HepG2 (cell line): ENCODE results near the gene SYNGAP1. TPM values are rescaled to one million over a fixed set of nuclear protein-coding genes. Genes with fewer than 3 reads are reported as not detected.

Experiments
- FLYWCH1 ChIP-seq: sonication (generic); formaldehyde crosslinking; IDR thresholded peaks from 2 replicates; pipeline ENCODE4 v1.8.1; 2023; ENCODE audit warnings: mild to moderate bottlenecking, missing genetic modification reagents
- HMGXB3 ChIP-seq: sonication (generic); formaldehyde crosslinking; IDR thresholded peaks from 2 replicates; pipeline ENCODE4 v1.4.0; 2020; ENCODE audit warnings: missing genetic modification reagents, borderline replicate concordance
- KAT2B ChIP-seq: fragments of 150-350 bp; IDR thresholded peaks from 2 replicates; pipeline ENCODE4 v1.6.1; 2014; ENCODE audit warnings: low read depth, low read length, borderline replicate concordance
- MTERF4 ChIP-seq: sonication (generic); formaldehyde crosslinking; IDR thresholded peaks from 2 replicates; pipeline ENCODE4 v1.8.0; 2023; ENCODE audit warnings: mild to moderate bottlenecking, missing genetic modification reagents
- NKX3-1 ChIP-seq: sonication (generic); formaldehyde crosslinking; IDR thresholded peaks from 2 replicates; pipeline ENCODE4 v1.5.0; 2020; ENCODE audit warnings: missing genetic modification reagents
- POGK ChIP-seq: sonication (generic); formaldehyde crosslinking; conservative IDR thresholded peaks from 2 replicates; pipeline ENCODE4 v1.8.0; 2022; ENCODE audit warnings: mild to moderate bottlenecking, moderate library complexity, missing genetic modification reagents
- PTBP1 ChIP-seq: fragments of 200-400 bp; formaldehyde crosslinking; IDR thresholded peaks from 2 replicates; pipeline ENCODE4 v1.6.1; 2018; ENCODE audit warnings: low read length, low read depth; ENCODE audit not compliant: poor library complexity, severe bottlenecking
- TFAP4 ChIP-seq: sonication (generic); IDR thresholded peaks from 2 replicates; pipeline ENCODE4 v1.6.1; 2016; ENCODE audit warnings: low read depth, borderline replicate concordance
- ZBTB34 ChIP-seq: sonication (generic); formaldehyde crosslinking; IDR thresholded peaks from 2 replicates; pipeline ENCODE4 v1.8.0; 2022; ENCODE audit warnings: mild to moderate bottlenecking, missing genetic modification reagents
- ZBTB8A ChIP-seq: sonication (generic); formaldehyde crosslinking; IDR thresholded peaks from 2 replicates; pipeline ENCODE4 v1.4.0; 2020; ENCODE audit warnings: mild to moderate bottlenecking, low read depth, missing genetic modification reagents, borderline replicate concordance
- ZNF121 ChIP-seq: sonication (generic); formaldehyde crosslinking; IDR thresholded peaks from 2 replicates; pipeline ENCODE4 v1.5.0; 2020; ENCODE audit warnings: mild to moderate bottlenecking, missing genetic modification reagents
- ZNF44 ChIP-seq: sonication (generic); formaldehyde crosslinking; IDR thresholded peaks from 2 replicates; pipeline ENCODE4 v1.5.1; 2020; ENCODE audit warnings: mild to moderate bottlenecking, missing genetic modification reagents
- ZNF496 ChIP-seq: sonication (generic); formaldehyde crosslinking; IDR thresholded peaks from 2 replicates; pipeline ENCODE4 v1.8.1; 2023; ENCODE audit warnings: mild to moderate bottlenecking, moderate library complexity, missing genetic modification reagents; ENCODE audit not compliant: insufficient replicate concordance
- ZNF563 ChIP-seq: sonication (generic); formaldehyde crosslinking; IDR thresholded peaks from 2 replicates; pipeline ENCODE4 v1.8.0; 2022; ENCODE audit warnings: mild to moderate bottlenecking, moderate library complexity, missing genetic modification reagents
- ZNF615 ChIP-seq: sonication (generic); formaldehyde crosslinking; IDR thresholded peaks from 2 replicates; pipeline ENCODE4 v1.5.0; 2020; ENCODE audit warnings: mild to moderate bottlenecking, missing genetic modification reagents, borderline replicate concordance
- ZSCAN5A ChIP-seq: sonication (generic); formaldehyde crosslinking; IDR thresholded peaks from 2 replicates; pipeline ENCODE4 v1.8.0; 2022; ENCODE audit warnings: mild to moderate bottlenecking, missing genetic modification reagents, borderline replicate concordance
- polyA plus RNA-seq, 8 experiments: library from polyadenylated mRNA; depleted of rRNA in 3 of 8; stranded (reverse) in 7 of 8; unstranded in 1 of 8; fragments of >200 nt; fragmentation: Illumina TruSeq in 4 of 8; extraction: Trizol in 4 of 8; gene quantifications; 2 replicates each; pipeline versions ENCODE4 v1.2.1 to v1.2.3, GENCODE V29; 2011 to 2016; ENCODE audit warnings: low read depth in 4 of 8, missing spikeins in 1 of 8, mixed read lengths in 1 of 8; ENCODE audit not compliant: insufficient read depth in 1 of 8
- total RNA-seq, 5 experiments: library from RNA; depleted of rRNA; stranded (reverse); fragments of >200 nt; fragmentation: Illumina TruSeq; extraction: Trizol; gene quantifications; 2 replicates each; pipeline ENCODE4 v1.2.3, GENCODE V29; 2016; ENCODE audit warnings: low read depth in 1 of 5

Gene SYNGAP1
- total and polyA plus RNA-seq, 2 of the 13 experiments (the other 11 are each of a cell fraction or from before 2014, with no cell fraction given), result 0.75 to 1.1 TPM

- TF ChIP-seq HMGXB3 (CRISPR knock-in tag) (peak; percentile 74; the same call in 1 of the 2 replicates), ZBTB8A (CRISPR knock-in tag) (no peak), POGK (CRISPR knock-in tag) (no peak), ZNF121 (CRISPR knock-in tag) (0 out of 2 replicates have a peak, but pooled peaks have one; percentile 22), MTERF4 (CRISPR knock-in tag) (no peak), ZNF563 (CRISPR knock-in tag) (no peak; the same call in 1 of the 2 replicates), ZNF44 (CRISPR knock-in tag) (no peak), NKX3-1 (no peak), PTBP1 (no peak), ZBTB34 (no peak), ZNF615 (CRISPR knock-in tag) (no peak), ZNF496 (CRISPR knock-in tag) (no peak), FLYWCH1 (CRISPR knock-in tag) (no peak), KAT2B (no peak), ZSCAN5A (CRISPR knock-in tag) (no peak), TFAP4 (peak; percentile 7; the same call in 1 of the 2 replicates)
Observed at GRCh38 chr6:33425668-33426577, 6.1 kb downstream of the SYNGAP1 start (continued).
